Uterus (tissue), 2 donors: Measurements from ENCODE around the gene PARP8.

Source experiments
- CTCF ChIP-seq, 4 experiments: fragments of 200-600 bp in 2 of 4; fragments of 450-650 bp in 2 of 4; sonication (generic) in 2 of 4; IDR thresholded peaks; one replicate each; pipeline ENCODE4 v1.5.1; 2016 to 2019; ENCODE audit warnings: antibody characterized with exemption in 4 of 4, mild to moderate bottlenecking in 2 of 4, moderate library complexity in 1 of 4
- POLR2A ChIP-seq, 2 donors: fragments of 450-650 bp; IDR thresholded peaks; one replicate each; pipeline ENCODE4 v1.6.1; 2016; ENCODE audit warnings: antibody characterized with exemption in 2 of 2, mild to moderate bottlenecking in 1 of 2, moderate library complexity in 1 of 2

GRCh38 chr5:50694027-50694590, 27.7 kb downstream of the PARP8 start:
- TF ChIP-seq CTCF (IDR thresholded peaks at IDR 0.05) (no peak), POLR2A (IDR thresholded peaks at IDR 0.05) (no peak)
